Hepatocyte (in vitro differentiated cells): ENCODE results near the gene MRRF. TPM values are rescaled to one million over a fixed set of nuclear protein-coding genes. Genes with fewer than 3 reads are reported as not detected.

Source experiments
- DNase-seq: peaks from one replicate; pipeline ENCODE4 v3.0.0-alpha.2; 2016; ENCODE audit warnings: low spot score
- H2AFZ ChIP-seq: fragments of 200-600 bp; sonication (generic); 2 replicates; pipeline ENCODE4 v1.6.0; 2016; ENCODE audit warnings: antibody characterized with exemption, mild to moderate bottlenecking
- H3K27ac ChIP-seq: fragments of 200-600 bp; sonication (generic); 2 replicates; pipeline ENCODE4 v1.5.1; 2016; ENCODE audit warnings: mild to moderate bottlenecking
- H3K27me3 ChIP-seq: fragments of 200-600 bp; sonication (generic); 2 replicates; pipeline ENCODE4 v1.6.1; 2016
- H3K36me3 ChIP-seq: fragments of 200-600 bp; sonication (generic); replicated peaks from 2 replicates; pipeline ENCODE4 v1.5.1; 2016; ENCODE audit warnings: low read depth; ENCODE audit not compliant: insufficient read depth
- H3K4me1 ChIP-seq: fragments of 200-600 bp; sonication (generic); 2 replicates; pipeline ENCODE4 v1.5.1; 2016; ENCODE audit warnings: mild to moderate bottlenecking, moderate library complexity; ENCODE audit not compliant: insufficient read depth
- H3K4me2 ChIP-seq: fragments of 200-600 bp; sonication (generic); 2 replicates; pipeline ENCODE4 v1.6.0; 2016
- H3K4me3 ChIP-seq: fragments of 200-600 bp; sonication (generic); 2 replicates; pipeline ENCODE4 v1.5.1; 2016; ENCODE audit warnings: mild to moderate bottlenecking
- H3K79me2 ChIP-seq: fragments of 200-600 bp; sonication (generic); 2 replicates; pipeline ENCODE4 v1.6.0; 2017; ENCODE audit warnings: mild to moderate bottlenecking
- H3K9me2 ChIP-seq: fragments of 200-600 bp; sonication (generic); replicated peaks from 2 replicates; pipeline ENCODE4 v1.6.0; 2017; ENCODE audit warnings: mild to moderate bottlenecking; ENCODE audit not compliant: insufficient read depth
- H3K9me3 ChIP-seq: fragments of 200-600 bp; sonication (generic); 2 replicates; pipeline ENCODE4 v1.5.1; 2016; ENCODE audit warnings: low read depth, mild to moderate bottlenecking
- H4K20me1 ChIP-seq: fragments of 200-600 bp; sonication (generic); 2 replicates; pipeline ENCODE4 v1.6.0; 2016; ENCODE audit warnings: mild to moderate bottlenecking; ENCODE audit not compliant: insufficient read depth, poor library complexity, severe bottlenecking
- EZH2 ChIP-seq: fragments of 200-600 bp; sonication (generic); IDR thresholded peaks from 2 replicates; pipeline ENCODE4 v1.6.1; 2016; ENCODE audit warnings: antibody characterized with exemption, mild to moderate bottlenecking, borderline replicate concordance
- EZH2phosphoT487 ChIP-seq: fragments of 200-600 bp; sonication (generic); IDR thresholded peaks from one replicate; pipeline ENCODE4 v1.6.1; 2018; ENCODE audit warnings: antibody characterized with exemption, mild to moderate bottlenecking, low read depth, moderate library complexity; ENCODE audit not compliant: unreplicated experiment, severe bottlenecking
- WGBS: methylation state at CpG from one replicate; pipeline ENCODE4 v1.1.6; 2016; ENCODE audit warnings: low lambda C conversion rate; ENCODE audit errors: missing lambda C conversion rate; 5-methylcytosine and 5-hydroxymethylcytosine counted together
- polyA plus RNA-seq: library from polyadenylated mRNA; unstranded; fragments of >200 nt; fragmentation: Nextera tagmentation; extraction: Ambion mirVana; gene quantifications from 2 replicates; pipeline ENCODE4 v1.2.1, GENCODE V29; 2016
- small RNA-seq: library from RNA; depleted of rRNA; stranded (forward); fragments of <200 nt; gene quantifications from one replicate; pipeline ENCODE3, GENCODE V24; 2014
- total RNA-seq: library from RNA; depleted of rRNA; stranded (reverse); fragments of >200 nt; gene quantifications from 2 replicates; pipeline ENCODE4 v1.2.3, GENCODE V29; 2014
- TF ChIP-seq, protein P1 (sequence below): fragments of 200-600 bp; sonication (generic); IDR thresholded peaks from 2 replicates; pipeline ENCODE4 v1.5.1; 2016; ENCODE audit warnings: antibody characterized with exemption, mild to moderate bottlenecking; ENCODE audit not compliant: poor library complexity

MRRF gene
- total and polyA plus RNA-seq, 2 experiments from 2014 or later, result 26.8 to 32.9 TPM

DNA sequence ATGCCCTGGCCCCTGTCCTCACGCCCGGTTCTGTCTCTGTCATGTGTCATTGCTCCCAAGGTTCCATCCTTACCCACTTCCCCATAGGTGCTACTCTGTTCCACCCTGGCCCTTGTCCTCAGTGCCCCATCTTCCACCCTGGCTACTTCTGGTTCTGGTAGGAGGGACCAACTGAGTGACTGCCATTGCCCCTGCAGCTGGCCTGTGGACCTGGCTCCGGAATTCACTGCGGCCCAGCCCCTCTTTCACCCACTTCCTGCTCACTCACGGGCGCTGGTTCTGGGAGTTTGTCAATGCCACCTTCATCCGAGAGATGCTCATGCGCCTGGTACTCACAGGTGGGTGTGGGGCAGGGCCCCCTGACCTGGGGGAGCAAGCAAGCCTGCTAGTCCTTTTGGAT is 113.6 kb downstream of the MRRF start:
- Histone ChIP-seq H2AFZ (no peak overlapping the region), H3K9me2 (no peaks in the 10 kb centered on the region), H4K20me1 (no peaks in the 10 kb centered on the region), H3K79me2 (no peaks in the 10 kb centered on the region), H3K36me3 (no peaks in the 10 kb centered on the region), H3K4me3 (no peak overlapping the region), H3K4me1 (peaks cover 16% of the 10 kb centered on the region), H3K9me3 (no peaks in the 10 kb centered on the region), H3K27ac (no peak overlapping the region), H3K27me3 (no peaks in the 10 kb centered on the region), H3K4me2 (no peak overlapping the region)
- no peak for DNase-seq
- TF ChIP-seq EZH2 (no peak), EZH2phosphoT487 (no peak)
- TF ChIP-seq, protein P1, sequence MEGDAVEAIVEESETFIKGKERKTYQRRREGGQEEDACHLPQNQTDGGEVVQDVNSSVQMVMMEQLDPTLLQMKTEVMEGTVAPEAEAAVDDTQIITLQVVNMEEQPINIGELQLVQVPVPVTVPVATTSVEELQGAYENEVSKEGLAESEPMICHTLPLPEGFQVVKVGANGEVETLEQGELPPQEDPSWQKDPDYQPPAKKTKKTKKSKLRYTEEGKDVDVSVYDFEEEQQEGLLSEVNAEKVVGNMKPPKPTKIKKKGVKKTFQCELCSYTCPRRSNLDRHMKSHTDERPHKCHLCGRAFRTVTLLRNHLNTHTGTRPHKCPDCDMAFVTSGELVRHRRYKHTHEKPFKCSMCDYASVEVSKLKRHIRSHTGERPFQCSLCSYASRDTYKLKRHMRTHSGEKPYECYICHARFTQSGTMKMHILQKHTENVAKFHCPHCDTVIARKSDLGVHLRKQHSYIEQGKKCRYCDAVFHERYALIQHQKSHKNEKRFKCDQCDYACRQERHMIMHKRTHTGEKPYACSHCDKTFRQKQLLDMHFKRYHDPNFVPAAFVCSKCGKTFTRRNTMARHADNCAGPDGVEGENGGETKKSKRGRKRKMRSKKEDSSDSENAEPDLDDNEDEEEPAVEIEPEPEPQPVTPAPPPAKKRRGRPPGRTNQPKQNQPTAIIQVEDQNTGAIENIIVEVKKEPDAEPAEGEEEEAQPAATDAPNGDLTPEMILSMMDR, result no peak
- WGBS, result 91% methylated on average over 8 of the region's 8 CpGs

DNA sequence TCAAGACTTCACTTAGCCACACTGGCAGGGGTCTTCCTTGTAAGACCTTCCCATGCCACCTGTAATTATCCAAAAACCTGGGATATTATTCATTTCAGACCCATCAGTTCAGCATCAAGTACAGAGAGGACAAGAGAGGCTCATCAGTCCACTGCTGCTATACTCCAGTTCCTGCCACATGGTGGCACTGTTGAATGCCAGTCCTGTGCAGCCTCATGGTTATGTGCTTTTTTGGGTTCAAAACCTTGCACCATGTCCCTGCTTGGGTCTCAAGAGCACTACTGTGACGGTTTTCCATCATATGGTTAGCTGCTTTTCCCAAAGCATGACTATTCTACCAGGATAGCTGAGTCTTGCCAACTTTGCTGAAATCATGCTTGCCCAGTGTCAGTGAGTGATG is 114.7 kb downstream of the MRRF start:
- no peak overlapping the region for H3K4me3 ChIP-seq
- no peaks in the 10 kb centered on the region for H3K36me3 ChIP-seq
- 56% methylated on average over 1 of the region's 1 CpG for WGBS
- H3K4me1 ChIP-seq, result peaks cover 16% of the 10 kb centered on the region
- TF ChIP-seq EZH2phosphoT487 (no peak), EZH2 (no peak)
- TF ChIP-seq, protein P1, result no peak
- H3K79me2 ChIP-seq, result no peaks in the 10 kb centered on the region
- no peaks in the 10 kb centered on the region for H3K27me3 ChIP-seq
- H3K4me2 ChIP-seq, result no peak overlapping the region
- DNase-seq, result no peak
- H4K20me1 ChIP-seq, result no peaks in the 10 kb centered on the region
- H3K9me3 ChIP-seq, result no peaks in the 10 kb centered on the region
- no peak overlapping the region for H3K27ac ChIP-seq
- H2AFZ ChIP-seq, result no peak overlapping the region
- H3K9me2 ChIP-seq, result no peaks in the 10 kb centered on the region

DNA sequence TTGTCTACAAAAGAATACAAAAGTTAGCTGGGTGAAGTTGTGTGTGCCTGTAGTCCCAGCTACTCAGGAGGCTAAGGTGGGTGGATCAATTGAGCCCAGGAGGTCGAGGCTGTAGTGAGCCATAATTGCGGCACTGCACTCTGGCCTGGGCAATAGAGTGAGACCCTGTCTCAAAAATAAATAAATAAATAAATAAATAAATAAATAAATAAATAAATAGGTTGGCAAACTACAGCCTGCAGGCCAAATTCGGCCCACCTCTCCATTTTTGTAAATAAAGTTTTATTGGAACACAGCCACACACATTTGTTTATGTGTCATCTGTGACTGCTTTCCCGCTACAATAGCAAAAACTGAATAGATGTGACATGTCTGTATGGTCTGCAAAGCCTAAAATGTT is 115.6 kb downstream of the MRRF start:
- Histone ChIP-seq H3K36me3 (no peaks in the 10 kb centered on the region), H2AFZ (no peak overlapping the region), H3K4me1 (peaks cover 14% of the 10 kb centered on the region), H3K79me2 (no peaks in the 10 kb centered on the region), H3K4me2 (no peak overlapping the region), H3K4me3 (no peak overlapping the region), H3K9me2 (no peaks in the 10 kb centered on the region), H3K27me3 (no peaks in the 10 kb centered on the region), H3K27ac (no peak overlapping the region), H4K20me1 (no peaks in the 10 kb centered on the region), H3K9me3 (no peaks in the 10 kb centered on the region)
- TF ChIP-seq EZH2phosphoT487 (no peak), EZH2 (no peak)
- TF ChIP-seq, protein P1, result no peak
- no peak for DNase-seq
- 85% methylated on average over 4 of the region's 4 CpGs for WGBS

Small RNAs within 50 kb of the gene (small RNA-seq; reads per million reads assigned to genes)
- gene AL162424.1, result not detected

Other genes with a start within 250 kb of the MRRF start
- 6.8 and 7.6 TPM in 2 replicates for gene TTLL11, start 171.6 kb upstream of the MRRF start, total RNA-seq
- 5.5 and 7.5 TPM in 2 replicates for gene TTLL11, start 171.6 kb upstream of the MRRF start, polyA plus RNA-seq
- gene NDUFA8, start 105.1 kb upstream of the MRRF start, total RNA-seq, result 44.4 and 46.4 TPM in 2 replicates
- gene NDUFA8, start 105.1 kb upstream of the MRRF start, polyA plus RNA-seq, result 113 and 132 TPM in 2 replicates
- gene MORN5, start 105.0 kb upstream of the MRRF start, total RNA-seq, result not detected in 2 replicates
- gene MORN5, start 105.0 kb upstream of the MRRF start, polyA plus RNA-seq, result 0.95 TPM in 1 of 2 replicates, not detected in the other
- 0.10 and 0.16 TPM in 2 replicates for gene LHX6, start 35.9 kb upstream of the MRRF start, total RNA-seq
- 0.39 TPM in 1 of 2 replicates, not detected in the other for gene LHX6, start 35.9 kb upstream of the MRRF start, polyA plus RNA-seq
- 15.5 and 15.9 TPM in 2 replicates for gene RBM18, start within 50 bp of the MRRF start, total RNA-seq
- 14.3 and 22.0 TPM in 2 replicates for gene RBM18, start within 50 bp of the MRRF start, polyA plus RNA-seq
- gene PTGS1, start 106.1 kb downstream of the MRRF start, total RNA-seq, result 4.2 and 5.4 TPM in 2 replicates
- gene PTGS1, start 106.1 kb downstream of the MRRF start, polyA plus RNA-seq, result 7.3 and 11.1 TPM in 2 replicates
- gene OR1J1, start 213.0 kb downstream of the MRRF start, total RNA-seq, result not detected in 2 replicates
- gene OR1J1, start 213.0 kb downstream of the MRRF start, polyA plus RNA-seq, result not detected in 2 replicates
- not detected in 2 replicates for gene OR1J2, start 245.9 kb downstream of the MRRF start, total RNA-seq
- gene OR1J2, start 245.9 kb downstream of the MRRF start, polyA plus RNA-seq, result not detected in 2 replicates